ENCODE measurements around the gene PIP4K2C.

Gene PIP4K2C

GRCh38 chr12:57621497-57622292 lies 30.7 kb downstream of the PIP4K2C start:
- peak; percentile 34 to 44 (median 39) for DNase-seq (ENCODE audit: low read depth in 3 of 3)

GRCh38 chr12:57622293-57623245 lies 31.6 kb downstream of the PIP4K2C start:
- no peak for DNase-seq (ENCODE audit: low read depth in 3 of 3)

DNA sequence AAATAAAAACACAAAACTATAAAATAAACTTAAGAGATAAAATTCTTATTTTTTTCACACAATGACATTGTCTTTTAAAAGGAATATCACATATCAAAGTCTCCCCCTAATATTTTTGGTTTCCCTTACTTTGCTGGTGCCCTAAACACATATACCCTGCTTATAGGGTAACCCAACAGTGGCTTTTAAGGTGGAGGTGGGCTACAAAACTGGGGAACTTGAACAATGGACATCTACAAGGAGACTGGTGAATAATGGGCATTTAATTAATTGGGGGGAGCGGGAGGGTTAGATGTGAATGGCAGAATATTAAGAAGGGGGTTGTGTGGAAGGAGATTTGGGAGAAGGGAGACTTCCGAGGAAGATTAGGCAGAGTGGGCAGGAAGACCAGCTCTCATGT lies 32.4 kb downstream of the PIP4K2C start:
- DNase-seq (ENCODE audit: low read depth in 3 of 3): no peak

- no peak for DNase-seq (ENCODE audit: low read depth in 3 of 3)
Observed at GRCh38 chr12:57623811-57624390, 32.9 kb downstream of the PIP4K2C start.

- DNase-seq (ENCODE audit: low read depth in 3 of 3): no peak
Observed at GRCh38 chr12:57624441-57625220, 33.6 kb downstream of the PIP4K2C start.

- DNase-seq (ENCODE audit: low read depth in 3 of 3): no peak
Observed at GRCh38 chr12:57625261-57626032, 34.5 kb downstream of the PIP4K2C start.

DNA sequence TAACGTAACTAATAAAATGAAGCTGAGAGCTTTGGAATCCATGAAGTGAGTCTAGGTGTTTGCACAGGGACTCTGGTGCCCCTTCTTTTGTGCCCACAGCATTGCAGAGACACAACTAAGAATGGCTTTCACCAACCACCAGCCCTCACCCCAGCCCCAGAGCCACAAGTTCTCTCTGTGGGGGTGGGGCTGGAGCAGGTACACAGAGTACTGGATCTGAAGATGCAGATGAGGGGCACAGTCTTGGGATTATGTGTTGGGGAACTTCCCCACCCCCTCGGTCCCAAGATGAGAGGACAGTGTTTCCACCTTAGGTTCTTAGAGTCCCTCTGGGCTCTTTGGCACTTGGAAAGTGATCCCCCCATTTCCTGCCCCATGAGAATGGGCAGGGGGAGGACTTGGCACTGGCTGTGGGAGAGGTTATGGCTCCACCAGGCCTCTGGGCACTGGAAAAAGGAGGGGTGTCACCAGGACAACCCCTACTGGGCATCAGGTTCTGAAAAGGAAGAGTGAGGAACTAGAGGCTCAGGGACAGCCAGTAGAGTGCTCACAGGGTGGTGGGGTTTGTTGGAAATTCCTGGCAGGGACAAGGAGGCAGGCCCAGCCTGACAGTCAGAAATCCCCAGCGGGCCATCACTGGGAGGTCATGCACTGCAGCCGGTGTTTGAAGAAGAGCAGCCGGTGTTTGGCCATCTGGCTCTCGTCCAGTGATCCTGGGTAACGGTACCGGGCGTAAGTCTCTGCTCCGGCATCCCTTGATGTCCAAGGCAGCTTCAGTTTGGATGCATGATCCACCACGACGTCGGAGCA lies 35.3 kb downstream of the PIP4K2C start:
- DNase-seq (ENCODE audit: low read depth in 3 of 3): no peak

DNA sequence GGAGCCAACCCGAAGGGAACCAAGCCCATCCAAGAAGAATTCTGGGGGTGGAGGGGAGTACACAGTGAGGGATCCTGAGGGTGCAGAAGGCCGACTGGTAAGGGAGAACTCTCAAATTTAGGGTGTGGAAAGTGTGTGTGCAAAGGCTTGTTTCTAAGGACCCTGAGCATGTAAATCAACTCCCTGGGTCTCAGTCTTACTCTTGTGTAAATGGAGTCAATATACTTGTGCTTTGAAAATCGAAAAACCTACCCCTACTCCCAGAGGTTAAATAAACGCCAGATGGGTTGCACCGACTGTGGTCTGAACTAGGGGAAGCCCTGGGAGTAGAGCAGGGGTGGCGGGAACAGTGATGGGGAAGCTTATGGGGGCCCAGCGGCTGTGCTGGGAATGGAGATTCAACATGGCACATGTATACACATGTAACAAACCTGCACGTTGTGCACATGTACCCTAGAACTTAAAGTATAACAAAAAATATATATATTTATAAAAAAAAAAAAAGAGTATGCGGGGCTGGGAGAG lies 36.0 kb downstream of the PIP4K2C start:
- no peak for DNase-seq (ENCODE audit: low read depth in 3 of 3)

DNA sequence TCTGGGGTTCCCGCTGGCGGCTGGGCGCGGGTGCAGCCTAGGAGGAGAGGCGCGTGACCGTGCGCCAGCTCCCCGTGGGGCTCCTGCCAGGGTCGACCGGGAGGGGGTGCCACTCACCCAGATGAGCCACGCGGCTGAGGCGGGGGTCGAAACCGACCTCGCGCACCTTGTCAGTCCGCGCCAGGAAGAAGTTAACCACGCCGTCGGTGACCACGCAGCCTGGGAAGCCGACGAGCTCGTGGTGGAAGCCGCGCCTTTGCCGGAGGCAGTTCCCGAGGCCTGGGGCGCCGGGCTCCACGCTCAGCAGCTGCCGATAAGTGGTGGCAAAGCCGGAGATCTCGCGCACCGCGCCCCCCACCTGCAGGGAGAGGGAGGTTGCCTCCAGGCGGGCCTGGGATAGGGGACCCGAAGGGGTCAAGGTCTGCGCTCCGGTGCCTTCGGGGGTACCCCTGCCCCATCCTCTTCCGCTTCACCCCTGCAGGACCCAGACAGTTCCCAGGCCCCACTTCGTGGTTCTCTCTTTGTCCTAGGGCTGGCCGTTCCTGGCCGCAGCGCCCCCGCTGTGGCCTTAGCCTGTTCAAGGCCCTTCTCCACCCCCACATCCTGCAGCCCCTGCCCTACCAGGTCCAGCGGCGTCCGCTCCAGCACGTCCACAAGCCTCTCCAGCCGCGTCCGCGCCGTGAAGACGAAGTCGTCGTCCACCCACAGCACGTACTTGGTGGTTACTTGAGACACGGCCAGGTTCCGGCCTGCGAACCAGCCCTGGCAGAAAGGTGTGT lies 36.7 kb downstream of the PIP4K2C start:
- no peak for DNase-seq (ENCODE audit: low read depth in 3 of 3)

DNA sequence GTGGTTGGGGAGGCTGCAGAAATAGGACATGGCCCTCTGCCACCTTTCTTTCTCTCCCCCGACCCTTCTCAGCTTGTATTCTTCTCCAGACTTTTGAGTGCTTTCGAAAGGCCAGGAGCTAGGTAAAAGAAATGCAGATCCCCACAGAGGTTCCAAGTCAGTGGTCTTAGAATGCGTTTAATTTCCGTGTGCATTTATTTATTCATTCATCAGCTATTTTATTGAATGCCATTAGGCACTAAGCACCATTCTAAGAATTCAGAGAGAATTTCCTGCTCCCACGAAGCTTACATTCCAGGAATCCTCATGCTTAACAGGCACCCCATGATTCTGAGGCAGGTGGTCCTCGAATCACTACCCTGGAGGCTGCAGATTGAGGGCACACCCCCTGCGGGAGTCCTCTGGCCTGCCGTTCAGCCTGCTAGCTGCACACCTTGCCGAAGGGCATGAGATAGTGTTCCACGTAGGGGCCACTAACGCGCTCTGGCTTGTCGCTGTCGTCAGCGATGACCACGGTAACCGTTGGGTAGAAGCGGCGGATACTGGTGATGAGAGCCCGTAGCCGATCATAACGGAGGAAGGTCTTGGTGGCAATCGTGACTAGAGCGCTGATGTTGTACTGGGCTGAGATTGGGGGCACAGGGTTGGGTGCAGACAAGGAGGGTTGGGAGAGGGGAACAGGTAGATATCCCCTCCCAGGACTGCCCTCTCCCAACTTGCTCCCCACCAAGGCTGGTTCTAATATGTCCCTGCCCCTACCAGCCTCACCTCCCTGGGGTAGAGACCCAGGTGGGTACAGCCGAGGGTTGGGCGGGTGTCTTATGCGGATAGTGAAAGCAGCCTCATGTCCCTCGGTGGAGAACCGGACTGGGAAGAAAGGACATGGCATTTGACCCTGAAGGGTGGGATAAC lies 37.5 kb downstream of the PIP4K2C start:
- no peak for DNase-seq (ENCODE audit: low read depth in 3 of 3)

DNA sequence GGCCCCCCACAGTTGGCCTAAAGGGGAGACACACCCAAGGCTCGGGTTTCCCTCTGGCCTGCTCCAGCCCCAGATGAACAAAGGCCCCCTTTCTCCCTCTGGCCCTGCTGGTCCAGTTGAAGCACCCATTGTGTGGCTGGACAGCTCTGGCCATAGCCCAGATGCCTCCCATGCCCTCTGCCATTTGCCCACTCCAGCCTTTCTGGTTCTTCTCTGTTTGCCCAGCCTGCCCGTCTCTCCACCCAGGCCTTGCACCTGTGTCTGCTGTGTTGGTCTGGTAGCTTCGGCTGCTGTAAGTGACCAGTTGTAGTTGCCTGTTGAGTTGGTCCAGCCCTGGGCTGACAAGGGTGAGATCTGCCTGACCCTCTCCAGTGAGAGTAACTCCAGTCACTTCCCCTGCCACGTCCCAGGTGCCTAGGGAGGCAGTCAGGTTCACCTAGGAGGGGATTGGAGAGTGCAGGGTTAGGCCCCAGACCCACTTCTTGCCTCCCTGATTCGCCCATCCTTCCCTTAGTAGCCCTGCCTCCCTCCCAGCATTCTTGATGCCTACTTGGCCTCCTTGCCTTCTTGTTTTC lies 39.0 kb downstream of the PIP4K2C start:
- DNase-seq (ENCODE audit: low read depth in 3 of 3): no peak

DNA sequence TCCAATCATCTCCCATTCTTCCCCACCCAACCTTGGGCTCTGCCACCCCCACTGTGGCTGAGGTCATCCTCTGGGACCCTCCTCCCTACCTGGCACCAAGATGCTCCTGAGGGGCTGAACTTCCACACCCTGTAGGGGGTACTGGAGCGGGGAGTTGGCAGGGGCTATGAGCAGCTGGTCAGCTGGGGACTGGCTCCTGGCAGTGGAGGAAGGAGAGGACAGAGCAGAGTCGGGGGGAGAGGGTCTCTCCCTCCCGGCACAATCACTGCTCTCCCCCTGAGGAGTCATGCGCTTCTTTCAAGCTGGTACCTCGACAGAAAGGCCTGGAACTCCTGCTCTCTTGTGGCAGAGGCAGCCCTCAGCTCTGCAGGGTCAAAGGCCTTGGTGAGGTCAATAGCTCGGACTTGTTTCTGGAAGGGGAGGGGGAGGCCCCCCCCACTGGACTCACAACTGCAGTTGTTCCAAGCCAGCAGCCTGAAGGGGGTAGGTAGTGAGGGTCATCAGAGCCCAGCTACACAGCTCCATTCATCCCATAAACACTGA lies 40.0 kb downstream of the PIP4K2C start:
- DNase-seq (ENCODE audit: low read depth in 3 of 3): no peak

DNA sequence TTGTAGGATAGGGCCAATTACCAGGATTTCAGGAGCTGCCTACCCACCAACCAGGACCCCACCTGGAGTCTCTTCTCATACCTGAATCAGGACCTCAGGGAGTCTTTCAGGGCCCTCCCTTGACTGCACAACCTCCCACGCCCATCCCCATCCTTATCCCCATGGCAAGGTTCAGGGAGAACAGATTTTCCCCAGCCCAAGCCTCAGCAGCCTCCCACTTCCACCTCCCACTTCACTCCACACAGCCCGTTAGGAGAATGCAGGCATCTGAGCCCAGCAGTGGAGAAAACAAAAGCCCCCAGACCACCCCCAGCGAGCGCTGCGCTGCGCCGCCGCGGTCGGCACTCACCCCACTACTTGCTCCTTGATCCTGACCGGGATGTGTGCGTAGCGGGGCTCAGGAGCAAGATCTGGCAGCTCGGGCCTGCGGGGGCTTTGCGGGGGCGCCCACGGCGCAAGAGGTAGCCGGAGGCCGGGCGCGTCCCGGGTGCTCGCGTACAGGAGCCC lies 40.6 kb downstream of the PIP4K2C start:
- DNase-seq (ENCODE audit: low read depth in 3 of 3): no peak

- no peak for DNase-seq (ENCODE audit: low read depth in 3 of 3)
Observed at GRCh38 chr12:57632073-57632957, 41.3 kb downstream of the PIP4K2C start.

GRCh38 chr12:57632958-57633840 lies 42.2 kb downstream of the PIP4K2C start, which contains the start of gene B4GALNT1:
B4GALNT1 (minus strand) TSS chr12:57633201; CDS start chr12:57632132, 1,069 bp downstream.
- peak in 2 of 3 experiments; percentile 42 to 58 for DNase-seq (ENCODE audit: low read depth in 3 of 3)

All from stimulated activated CD4-positive, alpha-beta T cell treated with anti-CD3 and anti-CD28 coated beads, TNF-alpha, amount 100 ng/mL, for 4 hours (primary cell).